Caco-2 (cell line): ENCODE data around the gene TMPRSS11A. TPM values are rescaled to one million over a fixed set of nuclear protein-coding genes. Genes with fewer than 3 reads are reported as not detected.

Source experiments
- BruUV-seq: library from RNA; stranded (reverse); fragments of 400-500 nt; replicated peaks from 2 replicates; lab custom pipeline; 2021; lab: Mats Ljungman, UMichigan
- CTCF ChIA-PET: fragments of 300-600 bp; sonication (Branson Sonifier 250); formaldehyde crosslinking; loops from one replicate; lab custom pipeline; 2022; ENCODE audit warnings: antibody characterized with exemption; lab: Charles Lee
- POLR2A ChIA-PET: fragments of 300-600 bp; sonication (Branson Sonifier 250); formaldehyde crosslinking; loops from one replicate; lab custom pipeline; 2022; ENCODE audit warnings: antibody characterized with exemption; lab: Charles Lee
- DNase-seq, 2 experiments: peaks; one replicate each; pipeline versions ENCODE4 v3.0.0 to v3.0.0-alpha.2; 2020 to 2022
- H3K27me3 ChIP-seq: replicated peaks from 2 replicates; pipeline ENCODE4 v1.6.0; 2011; ENCODE audit warnings: low read length; ENCODE audit not compliant: control insufficient read depth, insufficient read depth
- H3K36me3 ChIP-seq: 2 replicates; pipeline ENCODE4 v1.5.1; 2011; ENCODE audit warnings: low read length; ENCODE audit not compliant: control insufficient read depth, insufficient read depth
- H3K4me1 ChIP-seq: fragments of 250-450 bp; sonication (Bioruptor Pico); 2 replicates; pipeline ENCODE4 v1.5.1; 2020; ENCODE audit warnings: mild to moderate bottlenecking
- H3K4me3 ChIP-seq: 2 replicates; pipeline ENCODE4 v1.5.1; 2011; ENCODE audit warnings: low read depth, mild to moderate bottlenecking, control low read depth, low read length
- H3K9me3 ChIP-seq: fragments of 250-450 bp; sonication (Bioruptor Pico); 2 replicates; pipeline ENCODE4 v1.5.1; 2020; ENCODE audit warnings: mild to moderate bottlenecking, moderate library complexity
- H3K27ac Mint-ChIP-seq: one replicate; pipeline ENCODE4 v1.8.0; 2022; ENCODE audit warnings: mixed read lengths; ENCODE audit not compliant: unreplicated experiment
- H3K27me3 Mint-ChIP-seq: one replicate; pipeline ENCODE4 v1.8.0; 2022; ENCODE audit warnings: mixed read lengths; ENCODE audit not compliant: insufficient read depth, unreplicated experiment
- H3K36me3 Mint-ChIP-seq: one replicate; pipeline ENCODE4 v1.8.0; 2022; ENCODE audit warnings: mild to moderate bottlenecking, mixed read lengths; ENCODE audit not compliant: insufficient read depth, unreplicated experiment
- H3K4me1 Mint-ChIP-seq: one replicate; pipeline ENCODE4 v1.8.0; 2022; ENCODE audit warnings: low read depth, mixed read lengths; ENCODE audit not compliant: unreplicated experiment
- H3K4me3 Mint-ChIP-seq: one replicate; pipeline ENCODE4 v1.8.0; 2022; ENCODE audit warnings: mild to moderate bottlenecking, moderate library complexity, mixed read lengths; ENCODE audit not compliant: unreplicated experiment
- H3K9me3 Mint-ChIP-seq: one replicate; pipeline ENCODE4 v1.8.0; 2022; ENCODE audit warnings: mixed read lengths; ENCODE audit not compliant: unreplicated experiment
- CTCF ChIP-seq, 2 experiments: fragments of 200-600 bp in 1 of 2; IDR thresholded peaks; 1 replicate in 1 of 2; 2 replicates in 1 of 2; pipeline versions ENCODE4 v1.5.1 to v1.8.0; 2011 to 2022; ENCODE audit warnings: antibody characterized with exemption in 1 of 2, control low read depth in 1 of 2, inconsistent platforms in 1 of 2, low read depth in 1 of 2, low read length in 1 of 2, mild to moderate bottlenecking in 1 of 2, moderate library complexity in 1 of 2; ENCODE audit not compliant: insufficient read depth in 1 of 2, severe bottlenecking in 1 of 2, unreplicated experiment in 1 of 2
- intact Hi-C: fragments of 100-400 bp; cut with micrococcal nuclease; formaldehyde crosslinking; loops from one replicate; pipeline ENCODE4 v1.10.0; 2022; ENCODE audit not compliant: unreplicated experiment
- total RNA-seq: library from RNA; stranded (reverse); gene quantifications from 2 replicates; pipeline ENCODE4 v1.2.3, GENCODE V29; 2022

Gene TMPRSS11A
- total RNA-seq, 1 experiment from 2014 or later = not detected

- no peaks in the 10 kb centered on the region for H3K9me3 Mint-ChIP-seq
- Histone ChIP-seq H3K4me3 (no peak overlapping the region), H3K9me3 (no peaks in the 10 kb centered on the region; the same call in 1 of the 2 replicates), H3K27me3 (no peaks in the 10 kb centered on the region), H3K4me1 (no peaks in the 10 kb centered on the region), H3K36me3 (no peaks in the 10 kb centered on the region)
- ChIA-PET CTCF (no interaction called here), POLR2A (no interaction called here)
- DNase-seq = no peak
- TF ChIP-seq CTCF (IDR thresholded peaks at IDR 0.05; ENCODE audit: insufficient read depth in 1 of 2, low read depth in 1 of 2, low read length in 1 of 2, severe bottlenecking in 1 of 2, unreplicated experiment in 1 of 2) = no peak
- H3K36me3 Mint-ChIP-seq = no peaks in the 10 kb centered on the region
- no peak overlapping the region for H3K4me3 Mint-ChIP-seq
- H3K27ac Mint-ChIP-seq = no peak overlapping the region
- intact Hi-C loops = no loop called here
- BruUV-seq = no TSS peak
- no peaks in the 10 kb centered on the region for H3K27me3 Mint-ChIP-seq
- no peaks in the 10 kb centered on the region for H3K4me1 Mint-ChIP-seq
These were observed 22.2 kb downstream of the TMPRSS11A start for GRCh38 chr4:67941074-67941473.

GRCh38 chr4:67940506-67940905 is 22.8 kb downstream of the TMPRSS11A start:
- Mint-ChIP-seq H3K36me3 (no peaks in the 10 kb centered on the region), H3K4me1 (no peaks in the 10 kb centered on the region), H3K27me3 (no peaks in the 10 kb centered on the region), H3K9me3 (no peaks in the 10 kb centered on the region), H3K4me3 (no peak overlapping the region), H3K27ac (no peak overlapping the region)
- BruUV-seq = no TSS peak
- Histone ChIP-seq H3K9me3 (no peaks in the 10 kb centered on the region; the same call in 1 of the 2 replicates), H3K4me1 (no peaks in the 10 kb centered on the region), H3K27me3 (no peaks in the 10 kb centered on the region), H3K4me3 (no peak overlapping the region), H3K36me3 (no peaks in the 10 kb centered on the region)
- intact Hi-C loops = no loop called here
- CTCF ChIA-PET = no interaction called here
- DNase-seq = no peak
- POLR2A ChIA-PET = no interaction called here
- no peak for TF ChIP-seq CTCF (IDR thresholded peaks at IDR 0.05; ENCODE audit: insufficient read depth in 1 of 2, low read depth in 1 of 2, low read length in 1 of 2, severe bottlenecking in 1 of 2, unreplicated experiment in 1 of 2)

GRCh38 chr4:67939195-67939594 is 24.1 kb downstream of the TMPRSS11A start:
- no peaks in the 10 kb centered on the region for H3K4me1 ChIP-seq
- H3K36me3 ChIP-seq = no peaks in the 10 kb centered on the region
- no peaks in the 10 kb centered on the region for H3K27me3 Mint-ChIP-seq
- DNase-seq = no peak
- TF ChIP-seq CTCF (IDR thresholded peaks at IDR 0.05; ENCODE audit: insufficient read depth in 1 of 2, low read depth in 1 of 2, low read length in 1 of 2, severe bottlenecking in 1 of 2, unreplicated experiment in 1 of 2) = no peak
- POLR2A ChIA-PET = no interaction called here
- no peak overlapping the region for H3K4me3 Mint-ChIP-seq
- intact Hi-C loops = no loop called here
- no peaks in the 10 kb centered on the region for H3K36me3 Mint-ChIP-seq
- H3K4me3 ChIP-seq = no peak overlapping the region
- CTCF ChIA-PET = no interaction called here
- no peak overlapping the region for H3K27ac Mint-ChIP-seq
- no TSS peak for BruUV-seq
- no peaks in the 10 kb centered on the region; the same call in 1 of the 2 replicates for H3K9me3 ChIP-seq
- no peaks in the 10 kb centered on the region for H3K4me1 Mint-ChIP-seq
- H3K27me3 ChIP-seq = no peaks in the 10 kb centered on the region
- no peaks in the 10 kb centered on the region for H3K9me3 Mint-ChIP-seq
